CD4-positive, alpha-beta memory T cell (primary cell): Measurements from ENCODE around the gene CFAP70. TPM values are rescaled to one million over a fixed set of nuclear protein-coding genes. Genes with fewer than 3 reads are reported as not detected.
"Not testable (repeated sequence)": the region's sequence is repeated elsewhere in the genome, so short reads cannot be mapped to it uniquely, and the experiment has no call there.

Experiments used
- CTCF ChIA-PET: fragments of 350-600 bp; sonication (Branson Sonifier 250); formaldehyde crosslinking; loops from one replicate; lab custom pipeline; 2021; ENCODE audit warnings: inconsistent platforms; ENCODE audit not compliant: partially characterized antibody; lab: Charles Lee
- POLR2A ChIA-PET: fragments of 350-600 bp; sonication (Branson Sonifier 250); formaldehyde crosslinking; loops from one replicate; lab custom pipeline; 2021; ENCODE audit not compliant: partially characterized antibody; lab: Charles Lee
- DNase-seq, 5 donors: peaks; one replicate each; pipeline versions ENCODE4 v3.0.0 to v3.0.0-alpha.2; 2020 to 2022; ENCODE audit warnings: mixed read lengths in 1 of 5
- H3K27ac ChIP-seq: one replicate; pipeline ENCODE4 v1.7.0; 2013; ENCODE audit warnings: low read depth, low read length
- H3K27me3 ChIP-seq: 2 replicates; pipeline ENCODE4 v1.7.0; 2013; ENCODE audit warnings: mild to moderate bottlenecking, low read length, moderate library complexity; ENCODE audit not compliant: insufficient read depth
- H3K36me3 ChIP-seq: 2 replicates; pipeline ENCODE4 v1.7.0; 2013; ENCODE audit warnings: mild to moderate bottlenecking, low read length, moderate library complexity; ENCODE audit not compliant: insufficient read depth
- H3K4me1 ChIP-seq: 2 replicates; pipeline ENCODE4 v1.7.0; 2013; ENCODE audit warnings: mild to moderate bottlenecking, low read length, moderate library complexity; ENCODE audit not compliant: insufficient read depth
- H3K4me3 ChIP-seq, 2 donors: one replicate each; pipeline ENCODE4 v1.7.0; 2013; ENCODE audit warnings: low read length in 2 of 2, mild to moderate bottlenecking in 1 of 2
- H3K9me3 ChIP-seq, 2 donors: one replicate each; pipeline ENCODE4 v1.7.0; 2013; ENCODE audit warnings: low read length in 2 of 2, control low read depth in 1 of 2; ENCODE audit not compliant: control insufficient read depth in 1 of 2
- H3K27ac Mint-ChIP-seq, 7 donors: one replicate each; pipeline ENCODE4 v1.8.0; 2020 to 2021; ENCODE audit warnings: mixed read lengths in 7 of 7, mild to moderate bottlenecking in 6 of 7, inconsistent platforms in 3 of 7, moderate library complexity in 3 of 7
- H3K27me3 Mint-ChIP-seq, 2 donors: one replicate each; pipeline ENCODE4 v1.8.0; 2020 to 2021; ENCODE audit warnings: mixed read lengths in 2 of 2
- H3K36me3 Mint-ChIP-seq, 2 donors: one replicate each; pipeline ENCODE4 v1.8.0; 2020 to 2021; ENCODE audit warnings: mixed read lengths in 2 of 2, inconsistent platforms in 1 of 2, mild to moderate bottlenecking in 1 of 2
- H3K4me1 Mint-ChIP-seq, 4 donors: one replicate each; pipeline ENCODE4 v1.8.0; 2020 to 2021; ENCODE audit warnings: mixed read lengths in 4 of 4, mild to moderate bottlenecking in 1 of 4
- H3K4me3 Mint-ChIP-seq, 8 donors: one replicate each; pipeline ENCODE4 v1.8.0; 2020 to 2021; ENCODE audit warnings: mixed read lengths in 8 of 8, mild to moderate bottlenecking in 7 of 8, moderate library complexity in 6 of 8, inconsistent platforms in 3 of 8
- H3K9me3 Mint-ChIP-seq, 8 donors: one replicate each; pipeline ENCODE4 v1.8.0; 2020 to 2021; ENCODE audit warnings: mixed read lengths in 8 of 8, mild to moderate bottlenecking in 5 of 8, inconsistent platforms in 3 of 8, moderate library complexity in 1 of 8
- intact Hi-C: fragments of 100-400 bp; cut with micrococcal nuclease; formaldehyde crosslinking; loops from one replicate; pipeline ENCODE4 v1.15.1; 2023
- polyA plus RNA-seq, 2 donors: library from polyadenylated mRNA; unstranded; fragments of 300-500 nt; fragmentation: Illumina TruSeq; gene quantifications; one replicate each; pipeline ENCODE4 v1.2.3, GENCODE V29; 2021
- total RNA-seq, 2 experiments: library from RNA; stranded (reverse); gene quantifications; one replicate each; pipeline ENCODE4 v1.2.3, GENCODE V29; 2021

Gene CFAP70
- total and polyA plus RNA-seq, 4 experiments from 2014 or later: 0.82 to 5.6 (median 3.8) TPM; not detected in 1

DNA sequence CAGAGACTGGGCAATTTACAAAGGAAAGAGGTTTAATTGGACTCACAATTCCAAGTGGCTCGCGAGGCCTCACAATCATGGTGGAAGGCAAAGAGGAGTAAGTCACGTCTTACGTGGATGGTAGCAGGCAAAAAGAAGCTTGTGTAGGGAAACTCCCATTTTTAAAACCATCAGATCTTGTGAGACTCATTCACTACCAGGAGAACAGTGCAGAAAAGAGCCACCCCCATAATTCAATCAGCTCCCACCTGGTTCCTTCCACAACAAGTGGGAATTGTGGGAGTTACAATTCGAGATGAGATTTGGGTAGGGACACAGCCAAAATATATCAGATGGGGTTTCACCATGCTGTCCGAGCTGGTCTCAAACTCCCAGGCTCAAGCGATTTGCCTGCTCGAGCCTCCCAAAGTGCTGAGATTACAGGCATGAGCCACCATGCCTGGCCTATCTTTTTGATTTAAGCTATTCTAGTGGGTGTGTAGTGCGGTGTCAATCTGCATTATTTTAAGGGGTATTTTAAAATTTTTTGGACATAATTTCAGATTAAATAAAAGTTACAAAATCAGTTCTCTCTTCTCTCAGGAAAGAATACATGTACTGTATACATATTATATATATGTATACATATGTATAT lies 97.2 kb downstream of the CFAP70 start:
- H3K9me3 Mint-ChIP-seq: peaks cover 0 to 12% (median 7%) of the 10 kb centered on the region in 8 donors
- intact Hi-C loops: no loop called here
- peaks cover 0 to 3% (median 0%) of the 10 kb centered on the region in 4 donors for H3K4me1 Mint-ChIP-seq
- CTCF ChIA-PET: interaction anchor here (0.6 kb wide), 1 partner anchor 1460 kb away, joined by 4 read pairs; no protein-coding TSS in a partner anchor
- Histone ChIP-seq H3K4me1 (no peaks in the 10 kb centered on the region), H3K36me3 (no peaks in the 10 kb centered on the region), H3K27me3 (no peaks in the 10 kb centered on the region), H3K9me3 (no peaks in the 10 kb centered on the region), H3K27ac (no peak overlapping the region), H3K4me3 (no peak overlapping the region)
- POLR2A ChIA-PET: no interaction called here
- H3K4me3 Mint-ChIP-seq: no peak overlapping the region
- DNase-seq: no peak
- no peaks in the 10 kb centered on the region for H3K27me3 Mint-ChIP-seq
- no peaks in the 10 kb centered on the region for H3K36me3 Mint-ChIP-seq
- H3K27ac Mint-ChIP-seq: no peak overlapping the region

DNA sequence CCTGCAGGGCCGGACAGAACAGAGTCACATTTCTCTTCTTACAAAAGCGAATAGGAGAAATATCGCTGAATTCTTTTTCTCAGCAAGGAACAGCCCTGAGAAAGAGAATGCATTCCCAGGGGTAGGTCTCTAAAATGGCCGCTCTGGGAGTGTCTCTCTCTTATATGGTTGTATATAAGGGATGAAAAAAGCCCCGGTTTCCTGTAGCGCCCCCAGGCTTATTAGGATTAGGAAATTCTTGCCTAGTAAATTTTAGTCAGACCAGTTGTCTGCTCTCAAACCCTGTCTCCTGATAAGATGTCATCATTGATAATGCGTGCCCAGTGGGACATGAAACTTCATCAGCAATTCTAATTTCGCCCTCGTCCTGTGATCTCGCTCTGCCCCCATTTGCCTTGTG lies 100.1 kb downstream of the CFAP70 start:
- H3K27ac ChIP-seq, H3K4me1 ChIP-seq, H3K36me3 ChIP-seq, H3K27me3 Mint-ChIP-seq, H3K36me3 Mint-ChIP-seq, H3K4me1 Mint-ChIP-seq, H3K4me3 Mint-ChIP-seq, H3K27me3 ChIP-seq, CTCF ChIA-PET, H3K27ac Mint-ChIP-seq, H3K9me3 ChIP-seq, H3K4me3 ChIP-seq, DNase-seq: not testable (repeated sequence)
- POLR2A ChIA-PET: interaction anchor here (1.0 kb wide), 1 partner anchor 11 kb away, joined by 3 read pairs; the partner anchor contains the start of gene DNAJC9
- peaks cover 0 to 12% (median 7%) of the 10 kb centered on the region in 8 donors for H3K9me3 Mint-ChIP-seq
- intact Hi-C loops: loop anchor here (10.0 kb wide), 1 partner anchor 904 kb away; the partner anchor contains the start of gene DNAJB12

- peaks cover 9 to 31% of the 10 kb centered on the region in 2 donors for H3K36me3 Mint-ChIP-seq
- CTCF ChIA-PET: interaction anchor here (0.7 to 1.5 kb wide), 2 partner anchors 11 to 94 kb away, joined by 3 to 4 read pairs; no protein-coding TSS in a partner anchor
- peak overlapping the region; percentile 49 to 99 for H3K4me3 ChIP-seq
- peak overlapping the region; percentile 94 to 99 (median 97) for H3K27ac Mint-ChIP-seq
- peaks cover 18 to 40% (median 31%) of the 10 kb centered on the region in 4 donors for H3K4me1 Mint-ChIP-seq
- H3K36me3 ChIP-seq: no peaks in the 10 kb centered on the region
- peak overlapping the region; percentile 95 to 100 (median 98) for H3K4me3 Mint-ChIP-seq
- peak overlapping the region; percentile 82 for H3K27ac ChIP-seq
- peaks cover 27% of the 10 kb centered on the region for H3K4me1 ChIP-seq
- H3K27me3 ChIP-seq: no peaks in the 10 kb centered on the region
- DNase-seq: peak in 1 of 5 donors; percentile 16
- H3K9me3 ChIP-seq: no peaks in the 10 kb centered on the region
- H3K27me3 Mint-ChIP-seq: no peaks in the 10 kb centered on the region
- H3K9me3 Mint-ChIP-seq: peaks cover 0 to 2% (median 0%) of the 10 kb centered on the region in 8 donors
- POLR2A ChIA-PET: interaction anchor here (1.1 to 2.6 kb wide), 8 partner anchors 12 to 897 kb away, joined by 3 to 12 read pairs (median 3); partner anchors contain the start of genes AP3M1, CFAP70 and P4HA1
- intact Hi-C loops: loop anchor here (2.0 to 10.0 kb wide), 5 partner anchors 106 to 898 kb away; partner anchors contain the start of genes CFAP70, DNAJB12, MCU and P4HA1
Observed at GRCh38 chr10:73253225-73253555, 105.5 kb downstream of the CFAP70 start.

DNA sequence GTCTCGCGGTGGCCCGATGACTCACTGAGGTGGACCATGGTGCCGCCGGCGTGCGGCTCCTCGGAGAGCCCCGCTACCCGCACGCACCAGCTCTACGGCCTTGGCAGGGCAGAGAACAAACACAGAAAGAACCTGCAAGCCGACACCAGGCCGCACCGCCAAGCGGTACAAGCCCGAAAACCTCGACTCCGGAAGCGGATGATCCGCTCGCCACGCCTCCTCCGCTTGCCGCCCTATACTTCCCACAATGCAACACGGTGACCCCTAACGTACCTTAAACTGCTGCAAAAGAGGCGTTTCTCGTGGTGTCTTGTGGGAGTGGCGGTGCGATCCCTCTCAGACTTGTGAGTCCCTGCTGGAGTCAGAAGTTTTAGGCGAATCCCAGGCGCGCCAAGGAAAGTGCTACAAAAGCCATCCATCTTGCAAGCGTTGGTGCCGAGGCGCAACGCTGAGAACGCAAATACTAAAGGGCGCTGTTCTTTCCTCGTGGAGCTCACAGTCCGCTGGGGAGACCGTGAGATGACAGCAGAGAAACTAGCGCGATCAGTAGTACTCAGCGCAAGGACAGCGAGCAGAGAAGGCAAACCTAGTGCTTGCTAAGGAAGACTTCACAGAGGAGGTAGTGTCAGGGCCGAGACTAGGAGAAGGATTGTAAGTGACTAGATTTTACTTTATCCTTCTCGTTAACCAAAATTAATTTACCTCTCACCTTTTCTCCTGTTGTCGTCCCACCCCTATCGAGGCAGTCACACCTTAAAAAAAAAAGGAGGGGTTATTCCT lies 106.0 kb downstream of the CFAP70 start, which contains the start of gene MRPS16:
MRPS16 (minus strand) TSS at position 200 of the 780 bp plus-strand sequence; CDS start at position 38, 162 bp downstream.
- Histone ChIP-seq H3K27me3 (no peaks in the 10 kb centered on the region), H3K27ac (peak within 1 kb of the TSS; percentile 82), H3K9me3 (no peaks in the 10 kb centered on the region), H3K4me3 (peak within 1 kb of the TSS; percentile 49 to 99), H3K4me1 (peaks cover 33% of the 10 kb centered on the region), H3K36me3 (no peaks in the 10 kb centered on the region)
- peak; percentile 92 to 97 (median 94) for DNase-seq
- H3K36me3 Mint-ChIP-seq: peaks cover 9 to 33% of the 10 kb centered on the region in 2 donors
- H3K4me3 Mint-ChIP-seq: peak within 1 kb of the TSS; percentile 95 to 100 (median 98)
- peak within 1 kb of the TSS; percentile 94 to 99 (median 97) for H3K27ac Mint-ChIP-seq
- peaks cover 22 to 46% (median 34%) of the 10 kb centered on the region in 4 donors for H3K4me1 Mint-ChIP-seq
- no peaks in the 10 kb centered on the region for H3K9me3 Mint-ChIP-seq
- CTCF ChIA-PET: interaction anchor here (1.0 to 1.5 kb wide), 3 partner anchors 11 to 157 kb away, joined by 3 to 4 read pairs (median 4); no protein-coding TSS in a partner anchor
- intact Hi-C loops: loop anchor here (2.0 to 10.0 kb wide), 5 partner anchors 106 to 898 kb away; partner anchors contain the start of genes CFAP70, DNAJB12, MCU and P4HA1
- POLR2A ChIA-PET: interaction anchor here (0.7 to 2.6 kb wide), 10 partner anchors 11 to 898 kb away, joined by 3 to 12 read pairs (median 4); partner anchors contain the start of genes AP3M1, CFAP70, P4HA1 and PPP3CB
- no peaks in the 10 kb centered on the region for H3K27me3 Mint-ChIP-seq

DNA sequence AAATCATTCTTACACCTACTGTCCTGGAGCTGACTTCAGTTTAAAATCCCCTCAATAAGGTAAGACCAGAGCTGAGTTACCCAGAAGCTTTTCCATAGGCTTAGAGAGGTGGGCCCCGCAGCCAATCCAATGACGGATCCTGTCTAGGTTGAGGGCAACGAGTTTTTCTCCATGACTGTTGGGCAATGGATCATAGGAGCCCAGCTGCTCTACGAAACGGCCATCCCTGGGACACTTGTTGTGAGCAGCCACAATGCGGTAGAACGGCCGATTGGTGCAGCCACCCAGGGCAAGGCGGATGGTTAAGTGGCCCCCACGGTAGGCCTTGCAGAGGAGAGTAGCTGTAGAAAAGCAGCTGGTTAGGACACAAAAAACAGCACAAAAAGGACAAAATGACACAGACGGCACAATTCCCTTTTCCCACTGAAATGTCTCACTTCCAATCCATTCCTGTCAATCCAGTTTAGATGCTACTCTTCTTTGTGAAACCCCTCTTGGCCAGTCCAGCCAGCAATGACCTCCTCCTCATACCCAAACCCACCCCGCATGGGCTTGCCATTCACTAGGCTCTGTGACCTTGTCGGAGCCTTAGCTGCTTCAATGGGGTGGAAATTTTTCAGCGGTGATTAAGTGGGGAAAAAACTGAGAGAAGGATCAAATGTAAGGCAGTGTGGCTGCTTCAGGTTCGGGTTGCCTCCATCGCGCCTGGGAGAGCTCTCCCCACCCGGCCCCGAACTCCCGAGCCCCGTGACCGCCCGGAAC lies 106.8 kb downstream of the CFAP70 start:
- H3K27ac Mint-ChIP-seq: peak overlapping the region; percentile 94 to 99 (median 97)

DNA sequence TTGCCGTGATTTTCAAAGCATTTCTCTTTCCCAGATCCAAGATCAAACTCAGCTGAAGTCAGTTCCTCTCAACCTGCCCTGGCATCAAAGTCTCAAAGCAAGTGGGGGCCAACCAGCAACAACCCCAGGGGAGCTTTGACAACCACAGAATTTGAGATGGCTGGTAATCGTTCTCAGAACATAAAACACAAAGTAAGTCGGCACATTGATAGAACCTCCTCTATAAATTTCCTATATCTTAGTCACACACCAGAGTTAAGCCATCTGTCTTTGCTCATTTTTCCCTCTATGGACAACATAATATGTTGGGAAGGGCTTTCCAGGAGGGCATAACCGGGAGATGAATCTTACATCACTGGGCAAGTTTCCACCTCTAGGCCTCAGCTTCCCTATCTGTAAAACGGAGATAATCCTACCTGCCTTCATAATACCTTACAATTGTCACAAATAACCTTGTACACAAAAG lies 110.4 kb downstream of the CFAP70 start:
- Mint-ChIP-seq H3K4me1 (peaks cover 41 to 83% (median 66%) of the 10 kb centered on the region in 4 donors), H3K36me3 (peaks cover 18 to 68% of the 10 kb centered on the region in 2 donors), H3K4me3 (peak overlapping the region; percentile 31 to 99 (median 97)), H3K27ac (peak overlapping the region; percentile 70 to 99 (median 96)), H3K27me3 (no peaks in the 10 kb centered on the region), H3K9me3 (no peaks in the 10 kb centered on the region)
- ChIA-PET CTCF (interaction anchor here (1.7 kb wide), 1 partner anchor 246 kb away, joined by 4 read pairs; no protein-coding TSS in a partner anchor), POLR2A (interaction anchor here (1.4 to 2.8 kb wide), 7 partner anchors 11 to 247 kb away, joined by 3 to 15 read pairs (median 13); partner anchors contain the start of genes ANXA7, CFAP70, P4HA1 and PPP3CB)
- peaks cover 55% of the 10 kb centered on the region for H3K4me1 ChIP-seq
- no peaks in the 10 kb centered on the region for H3K27me3 ChIP-seq
- H3K36me3 ChIP-seq: peaks cover 13% of the 10 kb centered on the region
- no peaks in the 10 kb centered on the region for H3K9me3 ChIP-seq
- intact Hi-C loops: loop anchor here (5.0 kb wide), 1 partner anchor 1579 kb away; the partner anchor contains the start of gene KAT6B
- peak overlapping the region in 1 of 2 donors; percentile 87 for H3K4me3 ChIP-seq
- H3K27ac ChIP-seq: peak overlapping the region; percentile 82
- no peak for DNase-seq

More for the DNA sequence above, 106.8 kb downstream of the CFAP70 start:
- H3K4me1 Mint-ChIP-seq: peaks cover 26 to 54% (median 41%) of the 10 kb centered on the region in 4 donors
- H3K36me3 Mint-ChIP-seq: peaks cover 9 to 39% of the 10 kb centered on the region in 2 donors
- H3K9me3 Mint-ChIP-seq: no peaks in the 10 kb centered on the region
- H3K27me3 Mint-ChIP-seq: no peaks in the 10 kb centered on the region
- Histone ChIP-seq H3K36me3 (no peaks in the 10 kb centered on the region), H3K9me3 (no peaks in the 10 kb centered on the region), H3K4me3 (peak overlapping the region; percentile 49 to 99), H3K27me3 (no peaks in the 10 kb centered on the region), H3K4me1 (peaks cover 37% of the 10 kb centered on the region), H3K27ac (peak overlapping the region; percentile 82)
- CTCF ChIA-PET: interaction anchor here (1.0 to 1.2 kb wide), 3 partner anchors 12 to 156 kb away, joined by 3 to 4 read pairs (median 3); no protein-coding TSS in a partner anchor
- no peak for DNase-seq
- POLR2A ChIA-PET: interaction anchor here (0.7 to 2.6 kb wide), 7 partner anchors 10 to 899 kb away, joined by 3 to 12 read pairs (median 4); partner anchors contain the start of genes AP3M1, CFAP70, P4HA1 and PPP3CB
- H3K4me3 Mint-ChIP-seq: peak overlapping the region; percentile 95 to 100 (median 98)
- intact Hi-C loops: loop anchor here (2.0 to 10.0 kb wide), 5 partner anchors 107 to 897 kb away; partner anchors contain the start of genes CFAP70, DNAJB12, MCU and P4HA1
